ENCODE data around the gene MYL9.

Gene MYL9

DNA sequence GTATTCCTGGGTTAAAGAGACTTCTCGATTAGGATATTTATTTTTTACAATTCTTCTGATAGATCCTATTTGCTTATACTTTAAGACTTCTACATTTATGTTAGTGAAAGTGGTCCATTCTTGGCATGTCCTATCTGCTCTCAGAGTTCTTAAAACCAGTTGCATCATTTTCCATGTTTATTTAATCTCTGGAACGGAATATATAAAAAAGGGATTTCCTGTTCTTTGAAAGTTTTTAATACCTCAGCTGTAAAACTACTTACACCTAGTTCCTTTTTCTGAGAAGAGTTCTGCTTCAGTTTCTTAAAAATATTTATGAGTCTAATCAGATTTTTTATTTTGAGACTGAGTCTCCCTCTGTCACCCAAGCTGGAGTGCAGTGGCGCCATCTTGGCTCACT lies 18.0 kb upstream of the MYL9 start:
- in situ Hi-C loops (cut with HindIII; ENCODE audit: low pct_ligation_motif_present, low sequenced_read_pairs): no loop called here
- peaks cover 57% of the 10 kb centered on the region for H3K36me3 ChIP-seq (replicated peaks)
- H3K4me3 ChIP-seq (ENCODE audit: low read depth, low read length): no peak overlapping the region
- TF ChIP-seq CTCF (IDR thresholded peaks at IDR 0.05; ENCODE audit: low read depth, low read length, missing control alignments): no peak
- H3K27ac ChIP-seq: no peak overlapping the region
- DNase-seq: no peak
- no peaks in the 10 kb centered on the region for H3K27me3 ChIP-seq (replicated peaks)

DNA sequence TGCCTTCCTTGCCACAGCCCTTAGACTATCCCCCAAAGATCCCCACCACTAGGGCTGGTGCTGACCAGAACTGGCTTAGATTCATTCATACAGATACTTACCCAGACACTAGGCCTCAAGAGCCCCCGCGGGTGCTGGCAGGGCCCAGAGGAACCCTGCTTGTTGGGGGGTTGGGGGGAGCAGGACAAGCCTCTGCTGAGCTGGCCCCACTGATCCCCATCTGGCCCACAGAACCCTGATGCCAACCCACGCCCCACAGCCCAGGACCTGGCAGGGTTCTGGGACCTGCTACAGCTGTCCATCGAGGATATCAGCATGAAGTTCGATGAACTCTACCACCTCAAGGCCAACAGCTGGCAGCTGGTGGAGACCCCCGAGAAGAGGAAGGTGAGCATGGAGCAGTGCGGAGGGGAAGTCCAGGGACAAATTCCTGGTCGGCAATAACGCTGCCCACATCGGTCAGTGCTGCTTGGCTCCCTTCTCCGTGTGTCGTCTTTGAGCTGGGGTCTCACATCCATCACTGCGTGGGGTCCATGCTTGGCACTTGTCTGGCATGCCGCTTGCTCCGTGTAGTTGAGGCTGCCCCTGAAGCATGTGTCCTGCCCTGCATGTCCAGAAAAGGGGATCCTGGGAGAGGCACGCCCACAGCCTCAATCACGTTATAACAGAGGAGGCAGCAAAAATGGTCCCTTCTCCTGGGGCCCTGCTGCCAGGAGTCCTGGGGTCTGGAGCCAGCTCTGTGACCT lies 15.5 kb upstream of the MYL9 start:
- in situ Hi-C loops (cut with HindIII; ENCODE audit: low pct_ligation_motif_present, low sequenced_read_pairs): no loop called here
- DNase-seq: no peak
- H3K27ac ChIP-seq: no peak overlapping the region
- no peaks in the 10 kb centered on the region for H3K27me3 ChIP-seq (replicated peaks)
- H3K4me3 ChIP-seq (ENCODE audit: low read depth, low read length): no peak overlapping the region
- no peak for TF ChIP-seq CTCF (IDR thresholded peaks at IDR 0.05; ENCODE audit: low read depth, low read length, missing control alignments)
- H3K36me3 ChIP-seq (replicated peaks): peaks cover 60% of the 10 kb centered on the region

GRCh38 chr20:36526521-36527011 lies 14.8 kb upstream of the MYL9 start:
- peaks cover 66% of the 10 kb centered on the region for H3K36me3 ChIP-seq (replicated peaks)
- in situ Hi-C loops (cut with HindIII; ENCODE audit: low pct_ligation_motif_present, low sequenced_read_pairs): no loop called here
- no peaks in the 10 kb centered on the region for H3K27me3 ChIP-seq (replicated peaks)
- DNase-seq: no peak
- no peak overlapping the region for H3K4me3 ChIP-seq (ENCODE audit: low read depth, low read length)
- no peak overlapping the region for H3K27ac ChIP-seq
- TF ChIP-seq CTCF (IDR thresholded peaks at IDR 0.05; ENCODE audit: low read depth, low read length, missing control alignments): no peak

DNA sequence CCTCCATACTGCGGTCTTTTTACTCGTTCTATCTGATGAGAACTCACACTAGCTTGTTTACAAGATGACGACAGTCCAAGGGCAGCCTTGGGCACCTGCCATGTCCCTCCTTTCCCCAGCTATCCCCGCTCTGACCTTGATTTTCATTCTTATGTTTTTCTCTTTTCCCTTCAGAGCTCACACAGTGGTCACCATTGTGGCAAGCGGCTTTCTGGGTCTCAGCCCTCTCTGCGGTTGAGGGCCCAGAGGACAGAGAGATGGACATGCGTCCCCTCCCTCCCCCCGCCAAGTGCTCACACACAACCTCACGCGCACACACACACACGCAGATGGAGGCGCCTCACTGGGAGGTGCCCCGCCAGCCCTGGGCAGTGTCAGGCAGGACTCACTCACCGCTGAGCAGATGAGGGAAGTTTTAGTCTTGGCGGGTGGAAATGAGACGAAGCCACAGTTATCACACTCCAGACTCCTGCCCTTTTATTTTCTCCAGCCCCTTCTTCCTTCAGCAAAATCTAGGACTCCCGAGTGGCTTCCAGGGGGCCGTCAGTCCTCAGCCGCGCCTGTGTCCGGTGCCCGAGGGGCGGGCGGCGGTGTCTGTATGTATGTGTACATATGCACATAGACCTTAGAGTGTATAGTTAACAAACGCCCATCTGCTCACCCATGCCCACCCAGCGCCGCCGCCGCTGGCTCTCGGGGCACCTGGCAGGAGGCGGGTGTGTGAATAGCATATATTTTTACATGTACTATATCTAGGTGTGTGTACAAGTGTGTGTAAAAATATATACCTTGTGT lies 13.8 kb upstream of the MYL9 start:
- in situ Hi-C loops (cut with HindIII; ENCODE audit: low pct_ligation_motif_present, low sequenced_read_pairs): no loop called here
- Histone ChIP-seq H3K4me3 (ENCODE audit: low read depth, low read length) (no peak overlapping the region), H3K36me3 (replicated peaks) (peaks cover 64% of the 10 kb centered on the region), H3K27ac (no peak overlapping the region), H3K27me3 (replicated peaks) (no peaks in the 10 kb centered on the region)
- no peak for DNase-seq
- no peak for TF ChIP-seq CTCF (IDR thresholded peaks at IDR 0.05; ENCODE audit: low read depth, low read length, missing control alignments)

DNA sequence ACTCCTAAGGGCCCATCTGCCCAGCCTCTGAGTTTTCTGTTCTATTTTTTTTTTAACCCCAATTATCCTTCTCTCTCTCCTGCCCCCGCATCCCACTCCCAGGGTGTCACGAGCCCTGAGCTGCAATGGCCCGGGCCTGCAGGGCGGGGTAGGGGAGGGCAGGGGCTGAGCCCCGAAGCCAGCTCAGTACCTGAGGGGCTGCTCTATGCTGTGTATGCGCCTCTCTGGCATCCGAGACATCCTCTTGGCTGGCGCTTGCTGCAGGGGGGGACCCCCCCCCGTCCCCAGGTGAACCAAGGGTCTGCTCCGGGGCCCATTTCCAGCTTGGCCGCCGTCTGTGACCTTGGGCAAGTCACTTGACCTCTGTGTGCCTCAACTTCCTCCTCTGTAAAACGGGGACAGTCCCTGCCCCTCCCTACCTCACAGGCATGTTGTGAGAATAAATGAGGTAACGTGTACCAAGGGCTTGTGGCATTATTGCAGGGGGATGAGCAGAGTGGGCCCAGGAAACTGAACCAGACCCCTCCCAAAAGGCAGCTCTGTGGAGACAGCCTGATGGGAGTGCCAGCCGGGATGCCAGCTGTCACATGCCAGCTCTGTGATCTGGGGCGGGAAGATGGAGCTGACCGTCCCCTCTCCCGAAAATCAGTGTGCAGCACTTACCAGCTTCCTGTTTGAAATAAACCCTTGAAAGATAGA lies 13.0 kb upstream of the MYL9 start:
- in situ Hi-C loops (cut with HindIII; ENCODE audit: low pct_ligation_motif_present, low sequenced_read_pairs): no loop called here
- no peak overlapping the region for H3K27ac ChIP-seq
- TF ChIP-seq CTCF (IDR thresholded peaks at IDR 0.05; ENCODE audit: low read depth, low read length, missing control alignments): no peak
- no peak overlapping the region for H3K4me3 ChIP-seq (ENCODE audit: low read depth, low read length)
- no peak for DNase-seq
- no peaks in the 10 kb centered on the region for H3K27me3 ChIP-seq (replicated peaks)
- peaks cover 64% of the 10 kb centered on the region for H3K36me3 ChIP-seq (replicated peaks)

All from brain microvascular endothelial cell (primary cell).